CD4-positive, CD25-positive, alpha-beta regulatory T cell (primary cell): ENCODE results near the gene HP1BP3. TPM values are rescaled to one million over a fixed set of nuclear protein-coding genes. Genes with fewer than 3 reads are reported as not detected.
A peak's percentile ranks its signal among the peaks of the same experiment; 100 is the strongest.

ENCODE experiments used
- ATAC-seq, 2 donors: fragments of 150-1000 bp; cut with Tn5 transposase; one replicate each; pipeline ENCODE4 v1.10.0; 2021; ENCODE audit warnings: low read depth in 2 of 2, moderate number of reproducible peaks in 2 of 2, moderate library complexity in 1 of 2
- DNase-seq, 3 donors: peaks; one replicate each; pipeline versions ENCODE4 v3.0.0 to v3.0.0-alpha.2; 2012 to 2022; ENCODE audit warnings: mixed read lengths in 1 of 3
- H3K27ac ChIP-seq: one replicate; pipeline ENCODE4 v1.7.0; 2013; ENCODE audit warnings: mild to moderate bottlenecking, low read length; ENCODE audit not compliant: insufficient read depth, poor library complexity, severe bottlenecking
- H3K27me3 ChIP-seq: one replicate; pipeline ENCODE4 v1.7.0; 2013; ENCODE audit warnings: low read length; ENCODE audit not compliant: control insufficient read depth, insufficient read depth
- H3K36me3 ChIP-seq: one replicate; pipeline ENCODE4 v1.7.0; 2013; ENCODE audit warnings: mild to moderate bottlenecking, low read length, moderate library complexity; ENCODE audit not compliant: control insufficient read depth, insufficient read depth
- H3K4me1 ChIP-seq: 2 replicates; pipeline ENCODE4 v1.7.0; 2013; ENCODE audit warnings: mild to moderate bottlenecking, low read length; ENCODE audit not compliant: insufficient read depth, control insufficient read depth, poor library complexity, severe bottlenecking
- H3K4me3 ChIP-seq: one replicate; pipeline ENCODE4 v1.7.0; 2013; ENCODE audit warnings: low read depth, mild to moderate bottlenecking, low read length, moderate library complexity
- H3K9me3 ChIP-seq, 2 experiments: 1 replicate in 1 of 2; 2 replicates in 1 of 2; pipeline ENCODE4 v1.7.0; 2013; ENCODE audit warnings: low read length in 2 of 2, mild to moderate bottlenecking in 1 of 2, moderate library complexity in 1 of 2; ENCODE audit not compliant: control insufficient read depth in 2 of 2
- H3K27ac Mint-ChIP-seq, 3 donors: one replicate each; pipeline ENCODE4 v1.8.0; 2020 to 2022; ENCODE audit warnings: mild to moderate bottlenecking in 3 of 3, mixed read lengths in 3 of 3, moderate library complexity in 2 of 3
- H3K27me3 Mint-ChIP-seq: one replicate; pipeline ENCODE4 v1.8.0; 2022; ENCODE audit warnings: mild to moderate bottlenecking, mixed read lengths
- H3K36me3 Mint-ChIP-seq: one replicate; pipeline ENCODE4 v1.8.0; 2020; ENCODE audit warnings: mixed read lengths
- H3K4me1 Mint-ChIP-seq, 4 donors: one replicate each; pipeline ENCODE4 v1.8.0; 2020 to 2022; ENCODE audit warnings: mixed read lengths in 4 of 4, mild to moderate bottlenecking in 1 of 4
- H3K4me3 Mint-ChIP-seq, 4 donors: one replicate each; pipeline ENCODE4 v1.8.0; 2020 to 2022; ENCODE audit warnings: mild to moderate bottlenecking in 4 of 4, mixed read lengths in 4 of 4, moderate library complexity in 3 of 4
- H3K9me3 Mint-ChIP-seq, 7 donors: one replicate each; pipeline ENCODE4 v1.8.0; 2020 to 2022; ENCODE audit warnings: mixed read lengths in 7 of 7, mild to moderate bottlenecking in 3 of 7, moderate library complexity in 2 of 7
- polyA plus RNA-seq, 4 donors: library from polyadenylated mRNA; unstranded; fragments of 300-500 nt; fragmentation: Illumina TruSeq; gene quantifications; one replicate each; pipeline ENCODE4 v1.2.3, GENCODE V29; 2021
- total RNA-seq: library from RNA; stranded (reverse); gene quantifications from one replicate; pipeline ENCODE4 v1.2.3, GENCODE V29; 2022

Gene HP1BP3
- total and polyA plus RNA-seq, 5 donors from 2014 or later, result 170 to 284 (median 232) TPM

- ATAC-seq, result peak in 1 of 2 donors; percentile 47
These were observed 81.8 kb downstream of the HP1BP3 start for GRCh38 chr1:20705203-20705755.

DNA sequence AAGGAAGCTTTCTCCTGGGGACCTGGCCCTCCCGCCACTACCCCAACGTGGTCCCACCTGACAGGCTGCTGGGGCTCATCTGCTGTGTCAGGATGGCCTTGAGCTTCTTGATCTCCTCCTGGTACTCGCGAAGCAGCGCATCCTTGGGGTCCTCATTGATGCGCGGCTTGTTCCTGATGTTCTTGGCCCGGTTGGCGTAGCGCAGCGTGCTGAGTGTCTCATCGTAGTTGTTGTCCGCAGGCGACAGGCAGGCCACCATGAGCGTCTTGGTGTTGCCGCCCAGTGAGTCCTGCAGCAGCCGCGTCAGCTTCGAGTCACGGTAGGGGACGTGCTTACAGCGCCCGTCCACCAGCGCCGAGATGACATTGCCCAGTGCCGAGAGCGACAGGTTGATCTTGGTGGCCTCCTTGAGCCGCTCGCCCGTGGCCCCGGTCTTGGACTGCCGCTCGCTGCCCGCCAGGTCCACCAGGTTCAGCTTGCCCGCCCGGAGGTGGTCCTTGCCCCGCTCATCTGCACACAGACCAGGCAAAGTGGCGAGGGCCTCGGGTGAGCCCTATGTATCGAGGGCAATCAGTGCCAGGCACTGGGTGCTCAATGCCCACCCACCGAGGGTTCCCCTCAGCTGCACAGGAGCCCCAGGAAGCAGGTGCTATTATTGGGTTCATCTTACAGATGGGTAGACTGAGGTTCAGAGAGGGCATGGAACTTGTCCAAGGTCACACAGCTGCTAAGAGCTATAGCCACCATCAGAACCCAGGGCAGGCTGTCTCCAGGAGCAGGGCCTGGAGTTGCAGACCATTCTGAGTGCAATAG, 82.5 kb downstream of the HP1BP3 start:
- Histone ChIP-seq H3K27ac (no peak overlapping the region), H3K9me3 (no peaks in the 10 kb centered on the region), H3K4me1 (no peaks in the 10 kb centered on the region), H3K36me3 (no peaks in the 10 kb centered on the region), H3K27me3 (no peaks in the 10 kb centered on the region), H3K4me3 (no peak overlapping the region)
- Mint-ChIP-seq H3K4me3 (no peak overlapping the region), H3K36me3 (no peaks in the 10 kb centered on the region), H3K9me3 (no peaks in the 10 kb centered on the region), H3K4me1 (peaks cover 0 to 2% (median 0%) of the 10 kb centered on the region in 4 donors), H3K27me3 (peaks cover 5% of the 10 kb centered on the region), H3K27ac (no peak overlapping the region)
- DNase-seq (no peak), ATAC-seq (no peak)

More at GRCh38 chr1:20705203-20705755, 81.8 kb downstream of the HP1BP3 start:
- Mint-ChIP-seq H3K27ac (no peak overlapping the region), H3K27me3 (peaks cover 2% of the 10 kb centered on the region), H3K9me3 (no peaks in the 10 kb centered on the region), H3K4me1 (peaks cover 0 to 2% (median 0%) of the 10 kb centered on the region in 4 donors), H3K4me3 (no peak overlapping the region), H3K36me3 (no peaks in the 10 kb centered on the region)
- no peak for DNase-seq
- Histone ChIP-seq H3K4me1 (no peaks in the 10 kb centered on the region), H3K4me3 (no peak overlapping the region), H3K27me3 (no peaks in the 10 kb centered on the region), H3K9me3 (no peaks in the 10 kb centered on the region), H3K27ac (no peak overlapping the region), H3K36me3 (no peaks in the 10 kb centered on the region)

- H3K27ac Mint-ChIP-seq, result no peak overlapping the region
- peaks cover 0 to 2% (median 0%) of the 10 kb centered on the region in 4 donors for H3K4me1 Mint-ChIP-seq
- ATAC-seq, result no peak
- no peaks in the 10 kb centered on the region for H3K4me1 ChIP-seq
- no peak overlapping the region for H3K27ac ChIP-seq
- H3K27me3 Mint-ChIP-seq, result peaks cover 5% of the 10 kb centered on the region
- no peak overlapping the region for H3K4me3 ChIP-seq
- H3K36me3 Mint-ChIP-seq, result no peaks in the 10 kb centered on the region
- no peaks in the 10 kb centered on the region for H3K9me3 ChIP-seq
- no peaks in the 10 kb centered on the region for H3K27me3 ChIP-seq
- no peaks in the 10 kb centered on the region for H3K36me3 ChIP-seq
- H3K4me3 Mint-ChIP-seq, result no peak overlapping the region
- no peak for DNase-seq
- no peaks in the 10 kb centered on the region for H3K9me3 Mint-ChIP-seq
These were observed 83.9 kb downstream of the HP1BP3 start for GRCh38 chr1:20703124-20703756.

DNA sequence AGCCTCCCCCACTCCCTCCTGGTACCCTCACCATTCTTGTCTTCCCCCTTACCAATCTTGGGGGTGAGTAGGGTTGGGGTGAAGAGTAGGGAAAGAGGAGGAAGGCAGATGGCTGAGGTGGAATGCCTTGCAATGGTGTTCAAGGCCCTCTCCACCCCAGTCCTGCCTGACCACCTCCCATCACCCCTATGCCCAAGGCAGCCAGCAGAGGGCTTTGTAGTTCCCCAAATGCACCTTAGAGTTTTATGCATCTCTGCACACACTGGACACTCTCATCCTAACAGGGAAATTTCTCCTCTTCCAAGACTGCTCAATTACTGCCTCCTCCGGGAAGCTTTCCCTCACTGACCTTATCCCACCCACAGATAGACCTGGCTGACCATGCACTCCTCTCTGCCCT, 84.7 kb downstream of the HP1BP3 start:
- DNase-seq (no peak), ATAC-seq (no peak)
- peaks cover 0 to 2% (median 0%) of the 10 kb centered on the region in 4 donors for H3K4me1 Mint-ChIP-seq
- H3K36me3 Mint-ChIP-seq, result no peaks in the 10 kb centered on the region
- peaks cover 5% of the 10 kb centered on the region for H3K27me3 Mint-ChIP-seq
- no peaks in the 10 kb centered on the region for H3K4me1 ChIP-seq
- H3K36me3 ChIP-seq, result no peaks in the 10 kb centered on the region
- no peaks in the 10 kb centered on the region for H3K27me3 ChIP-seq
- H3K27ac ChIP-seq, result no peak overlapping the region
- no peak overlapping the region for H3K27ac Mint-ChIP-seq
- H3K4me3 ChIP-seq, result no peak overlapping the region
- H3K9me3 Mint-ChIP-seq, result no peaks in the 10 kb centered on the region
- H3K9me3 ChIP-seq, result no peaks in the 10 kb centered on the region
- H3K4me3 Mint-ChIP-seq, result no peak overlapping the region

DNA sequence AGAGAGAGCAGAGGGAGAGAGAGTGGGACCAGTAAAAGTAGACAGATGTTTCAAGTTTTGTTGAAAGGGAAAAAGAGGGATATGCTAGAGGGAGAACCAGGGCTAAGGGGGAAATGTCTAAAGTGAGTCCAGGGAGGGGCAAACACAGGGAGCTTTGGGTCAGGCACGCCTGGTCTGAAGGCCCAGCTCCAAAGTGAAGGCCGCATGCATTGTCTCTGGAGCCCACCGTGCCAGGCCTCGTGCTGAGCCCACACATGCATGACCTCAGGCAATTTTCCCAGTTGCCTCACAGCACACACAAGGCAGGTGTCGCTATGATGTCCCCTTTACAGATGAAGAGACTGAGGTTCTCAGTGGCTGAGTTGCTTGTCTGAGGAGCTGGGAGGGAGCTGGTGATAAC, 85.3 kb downstream of the HP1BP3 start:
- no peaks in the 10 kb centered on the region for H3K36me3 Mint-ChIP-seq
- H3K4me3 Mint-ChIP-seq, result no peak overlapping the region
- Histone ChIP-seq H3K27me3 (no peaks in the 10 kb centered on the region), H3K4me3 (no peak overlapping the region), H3K36me3 (no peaks in the 10 kb centered on the region), H3K9me3 (no peaks in the 10 kb centered on the region), H3K4me1 (peaks cover 3% of the 10 kb centered on the region), H3K27ac (no peak overlapping the region)
- ATAC-seq, result no peak
- H3K27ac Mint-ChIP-seq, result no peak overlapping the region
- H3K27me3 Mint-ChIP-seq, result peaks cover 6% of the 10 kb centered on the region
- H3K9me3 Mint-ChIP-seq, result no peaks in the 10 kb centered on the region
- DNase-seq, result no peak
- H3K4me1 Mint-ChIP-seq, result peaks cover 0 to 2% (median under 1%) of the 10 kb centered on the region in 4 donors

- Histone ChIP-seq H3K27me3 (no peaks in the 10 kb centered on the region), H3K4me3 (no peak overlapping the region), H3K27ac (no peak overlapping the region), H3K9me3 (no peaks in the 10 kb centered on the region), H3K36me3 (no peaks in the 10 kb centered on the region), H3K4me1 (peaks cover 7% of the 10 kb centered on the region)
- ATAC-seq (no peak), DNase-seq (no peak)
- Mint-ChIP-seq H3K27ac (no peak overlapping the region), H3K27me3 (peaks cover 10% of the 10 kb centered on the region), H3K4me3 (no peak overlapping the region), H3K36me3 (no peaks in the 10 kb centered on the region), H3K9me3 (no peaks in the 10 kb centered on the region), H3K4me1 (peaks cover 0 to 4% (median 1%) of the 10 kb centered on the region in 4 donors)
These were observed 85.7 kb downstream of the HP1BP3 start for GRCh38 chr1:20701446-20701845.

- peaks cover 13% of the 10 kb centered on the region for H3K27me3 Mint-ChIP-seq
- Histone ChIP-seq H3K4me1 (peaks cover 10% of the 10 kb centered on the region), H3K36me3 (no peaks in the 10 kb centered on the region), H3K27ac (no peak overlapping the region), H3K9me3 (no peaks in the 10 kb centered on the region), H3K4me3 (no peak overlapping the region), H3K27me3 (no peaks in the 10 kb centered on the region)
- no peak overlapping the region for H3K27ac Mint-ChIP-seq
- DNase-seq (no peak), ATAC-seq (no peak)
- no peak overlapping the region for H3K4me3 Mint-ChIP-seq
- peaks cover 0 to 8% (median 2%) of the 10 kb centered on the region in 4 donors for H3K4me1 Mint-ChIP-seq
- no peaks in the 10 kb centered on the region for H3K36me3 Mint-ChIP-seq
- no peaks in the 10 kb centered on the region for H3K9me3 Mint-ChIP-seq
These were observed 86.4 kb downstream of the HP1BP3 start for GRCh38 chr1:20700636-20701215.
